Measurements from ENCODE around the gene KLK14. TPM values are rescaled to one million over a fixed set of nuclear protein-coding genes. Genes with fewer than 3 reads are reported as not detected.

Gene KLK14
- total RNA-seq, 1 experiment from 2014 or later, result 0.76 TPM

DNA sequence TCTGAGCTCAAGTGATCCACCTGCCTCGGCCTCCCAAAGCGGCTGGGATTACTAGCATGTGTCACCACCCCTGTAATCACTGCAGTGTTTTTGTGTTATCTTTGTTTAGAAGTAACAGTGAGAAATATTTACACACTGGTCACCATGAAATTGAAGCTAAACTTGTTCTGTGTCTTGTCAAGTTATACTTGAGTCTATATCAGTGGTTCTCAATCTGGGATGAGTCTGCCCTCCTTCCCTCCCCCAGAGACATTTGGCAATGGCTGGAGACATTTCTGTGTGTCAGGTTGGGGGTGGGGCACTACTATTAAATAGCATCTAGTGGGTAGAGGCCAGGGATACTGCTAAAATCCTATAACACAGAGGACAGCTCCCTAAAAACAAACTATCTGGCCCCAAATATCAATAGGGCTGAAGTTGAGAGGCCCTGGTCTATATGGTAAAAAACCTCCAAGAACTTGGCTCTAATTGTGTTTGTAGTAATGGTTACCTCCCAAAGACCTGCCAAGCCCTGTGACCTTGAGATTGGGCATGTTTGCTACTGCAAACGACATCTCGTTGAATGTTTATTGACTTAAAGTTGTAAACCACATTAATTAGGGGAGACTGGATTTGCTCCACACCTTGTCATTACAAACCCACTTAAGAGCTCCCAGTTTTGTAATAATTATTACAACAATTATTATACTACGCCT, 18.6 kb upstream of the KLK14 start:
- no peaks in the 10 kb centered on the region for H3K27me3 ChIP-seq (ENCODE audit: insufficient read depth, low read length)
- no peak overlapping the region for H3K27ac ChIP-seq (ENCODE audit: low read depth, low read length)
- H4K20me1 ChIP-seq (ENCODE audit: insufficient read depth), result no peaks in the 10 kb centered on the region
- no peak for TF ChIP-seq ZNF274 (IDR thresholded peaks at IDR 0.05; ENCODE audit: low read depth, low read length)
- TF ChIP-seq EZH2phosphoT487 (IDR thresholded peaks at IDR 0.05; ENCODE audit: borderline replicate concordance), result no peak
- TF ChIP-seq, protein P1, sequence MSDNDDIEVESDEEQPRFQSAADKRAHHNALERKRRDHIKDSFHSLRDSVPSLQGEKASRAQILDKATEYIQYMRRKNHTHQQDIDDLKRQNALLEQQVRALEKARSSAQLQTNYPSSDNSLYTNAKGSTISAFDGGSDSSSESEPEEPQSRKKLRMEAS (IDR thresholded peaks at IDR 0.05), result no peak
- no peak for TF ChIP-seq ZFX (IDR thresholded peaks at IDR 0.05)
- no peak for TF ChIP-seq EGR1 (IDR thresholded peaks at IDR 0.05; ENCODE audit: low read depth)
- TF ChIP-seq TCF7L2 (IDR thresholded peaks at IDR 0.05; ENCODE audit: borderline replicate concordance, extremely low read depth, insufficient read depth, insufficient read length), result no peak
- H3K9me2 ChIP-seq (ENCODE audit: insufficient read depth), result no peaks in the 10 kb centered on the region
- CTCF ChIA-PET, result interaction anchor here (1.3 kb wide), 1 partner anchor 80 kb away, joined by 3 read pairs; no protein-coding TSS in a partner anchor
- POLR2A ChIA-PET, result no interaction called here
- H3K4me1 ChIP-seq (ENCODE audit: control insufficient read depth in 1 of 2, insufficient read depth in 2 of 2, low read length in 2 of 2), result peaks cover 0 to 6% of the 10 kb centered on the region in 2 experiments; a peak in 1 of 4 replicates
- no peak overlapping the region for H3K9ac ChIP-seq (ENCODE audit: low read length)
- DNase-seq (ENCODE audit: low read depth, low spot score) (no peak), ATAC-seq (no peak)
- H3K79me2 ChIP-seq (ENCODE audit: insufficient read depth, low read length), result peaks cover 29% of the 10 kb centered on the region
- no peak overlapping the region for H2AFZ ChIP-seq (ENCODE audit: low read depth, low read length, poor library complexity, severe bottlenecking)
- RAD21 ChIA-PET (ENCODE audit: low non-redundant PET in 1 of 2, low total read pairs in 2 of 2, uncharacterized antibody in 2 of 2, unreplicated experiment in 2 of 2), result no interaction called here
- H3K4me2 ChIP-seq (ENCODE audit: low read length), result no peak overlapping the region
- intact Hi-C loops (cut with micrococcal nuclease), result no loop called here
- H3K36me3 ChIP-seq (ENCODE audit: control insufficient read depth in 1 of 2, insufficient read depth in 2 of 2, low read length in 2 of 2), result peaks cover 6 to 18% of the 10 kb centered on the region in 2 experiments; a peak in 3 of 4 replicates
- no TSS peak for BruUV-seq (replicated peaks)
- H3K4me3 ChIP-seq (replicated peaks in 1 of 2; ENCODE audit: low read depth in 1 of 2, low read length in 2 of 2), result no peak overlapping the region
- H3K9me3 ChIP-seq (ENCODE audit: control insufficient read depth in 1 of 2, insufficient read depth in 1 of 2, low read depth in 1 of 2, low read length in 2 of 2), result no peaks in the 10 kb centered on the region

DNA sequence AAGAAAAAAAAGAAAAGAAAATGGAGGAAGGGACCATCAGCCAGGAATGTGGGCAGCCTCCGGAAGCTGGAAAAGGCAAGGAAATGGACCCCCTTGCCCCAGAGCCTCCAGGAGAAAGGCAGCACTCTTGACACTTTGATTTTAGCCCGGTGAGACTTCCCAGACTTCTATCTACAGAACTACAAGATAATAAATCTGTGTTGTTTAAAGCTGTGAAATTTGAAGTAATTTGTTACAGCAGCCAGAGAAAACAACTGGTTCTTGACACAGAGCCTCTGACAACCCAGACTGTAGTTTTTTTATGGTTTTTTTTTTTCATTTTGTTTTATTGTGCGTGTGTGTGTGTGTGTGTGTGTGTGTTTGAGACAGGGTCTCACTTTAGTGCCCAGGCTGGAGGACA, 17.9 kb upstream of the KLK14 start:
- H3K4me1 ChIP-seq (ENCODE audit: control insufficient read depth in 1 of 2, insufficient read depth in 2 of 2, low read length in 2 of 2), result peaks cover 0 to 6% of the 10 kb centered on the region in 2 experiments; a peak in 1 of 4 replicates
- H3K4me3 ChIP-seq (replicated peaks in 1 of 2; ENCODE audit: low read depth in 1 of 2, low read length in 2 of 2), result no peak overlapping the region
- H3K9ac ChIP-seq (ENCODE audit: low read length), result no peak overlapping the region
- no TSS peak for BruUV-seq (replicated peaks)
- RAD21 ChIA-PET (ENCODE audit: low non-redundant PET in 1 of 2, low total read pairs in 2 of 2, uncharacterized antibody in 2 of 2, unreplicated experiment in 2 of 2), result no interaction called here
- CTCF ChIA-PET, result interaction anchor here (1.3 kb wide), 1 partner anchor 79 kb away, joined by 3 read pairs; no protein-coding TSS in a partner anchor
- DNase-seq (ENCODE audit: low read depth, low spot score) (no peak), ATAC-seq (no peak)
- H3K79me2 ChIP-seq (ENCODE audit: insufficient read depth, low read length), result peaks cover 22% of the 10 kb centered on the region
- intact Hi-C loops (cut with micrococcal nuclease), result no loop called here
- H2AFZ ChIP-seq (ENCODE audit: low read depth, low read length, poor library complexity, severe bottlenecking), result no peak overlapping the region
- H3K4me2 ChIP-seq (ENCODE audit: low read length), result no peak overlapping the region
- no peaks in the 10 kb centered on the region for H3K9me3 ChIP-seq (ENCODE audit: control insufficient read depth in 1 of 2, insufficient read depth in 1 of 2, low read depth in 1 of 2, low read length in 2 of 2)
- peaks cover 6 to 16% of the 10 kb centered on the region in 2 experiments; a peak in 3 of 4 replicates for H3K36me3 ChIP-seq (ENCODE audit: control insufficient read depth in 1 of 2, insufficient read depth in 2 of 2, low read length in 2 of 2)
- H3K27me3 ChIP-seq (ENCODE audit: insufficient read depth, low read length), result no peaks in the 10 kb centered on the region
- POLR2A ChIA-PET, result no interaction called here
- H4K20me1 ChIP-seq (ENCODE audit: insufficient read depth), result no peaks in the 10 kb centered on the region
- H3K27ac ChIP-seq (ENCODE audit: low read depth, low read length), result no peak overlapping the region
- TF ChIP-seq ZFX (IDR thresholded peaks at IDR 0.05) (no peak), EGR1 (IDR thresholded peaks at IDR 0.05; ENCODE audit: low read depth) (no peak), YY1 (IDR thresholded peaks at IDR 0.05; ENCODE audit: extremely low read depth, insufficient replicate concordance, low read depth, low read length) (no peak), EZH2phosphoT487 (IDR thresholded peaks at IDR 0.05; ENCODE audit: borderline replicate concordance) (no peak), CEBPB (IDR thresholded peaks at IDR 0.05; ENCODE audit: low read depth) (no peak), JUND (IDR thresholded peaks at IDR 0.05) (no peak), POLR2A (IDR thresholded peaks at IDR 0.05; ENCODE audit: borderline replicate concordance, extremely low read depth, insufficient read depth, insufficient read length) (no peak), CBX3 (IDR thresholded peaks at IDR 0.05; ENCODE audit: low read depth) (no peak)
- TF ChIP-seq, protein P1 (IDR thresholded peaks at IDR 0.05), result no peak
- TF ChIP-seq, protein P2, sequence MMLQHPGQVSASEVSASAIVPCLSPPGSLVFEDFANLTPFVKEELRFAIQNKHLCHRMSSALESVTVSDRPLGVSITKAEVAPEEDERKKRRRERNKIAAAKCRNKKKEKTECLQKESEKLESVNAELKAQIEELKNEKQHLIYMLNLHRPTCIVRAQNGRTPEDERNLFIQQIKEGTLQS (IDR thresholded peaks at IDR 0.05), result no peak
- TF ChIP-seq, protein P3, sequence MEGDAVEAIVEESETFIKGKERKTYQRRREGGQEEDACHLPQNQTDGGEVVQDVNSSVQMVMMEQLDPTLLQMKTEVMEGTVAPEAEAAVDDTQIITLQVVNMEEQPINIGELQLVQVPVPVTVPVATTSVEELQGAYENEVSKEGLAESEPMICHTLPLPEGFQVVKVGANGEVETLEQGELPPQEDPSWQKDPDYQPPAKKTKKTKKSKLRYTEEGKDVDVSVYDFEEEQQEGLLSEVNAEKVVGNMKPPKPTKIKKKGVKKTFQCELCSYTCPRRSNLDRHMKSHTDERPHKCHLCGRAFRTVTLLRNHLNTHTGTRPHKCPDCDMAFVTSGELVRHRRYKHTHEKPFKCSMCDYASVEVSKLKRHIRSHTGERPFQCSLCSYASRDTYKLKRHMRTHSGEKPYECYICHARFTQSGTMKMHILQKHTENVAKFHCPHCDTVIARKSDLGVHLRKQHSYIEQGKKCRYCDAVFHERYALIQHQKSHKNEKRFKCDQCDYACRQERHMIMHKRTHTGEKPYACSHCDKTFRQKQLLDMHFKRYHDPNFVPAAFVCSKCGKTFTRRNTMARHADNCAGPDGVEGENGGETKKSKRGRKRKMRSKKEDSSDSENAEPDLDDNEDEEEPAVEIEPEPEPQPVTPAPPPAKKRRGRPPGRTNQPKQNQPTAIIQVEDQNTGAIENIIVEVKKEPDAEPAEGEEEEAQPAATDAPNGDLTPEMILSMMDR (IDR thresholded peaks at IDR 0.05 in 2 of 3, conservative IDR thresholded peaks at IDR 0.05 in 1 of 3; ENCODE audit: borderline replicate concordance in 1 of 3, insufficient read depth in 1 of 3, low read depth in 2 of 3, low read length in 2 of 3), result no peak
- no peaks in the 10 kb centered on the region for H3K9me2 ChIP-seq (ENCODE audit: insufficient read depth)

All from HCT116 (cell line).